ENCODE measurements around the gene DHX58. TPM values are rescaled to one million over a fixed set of nuclear protein-coding genes. Genes with fewer than 3 reads are reported as not detected.

DHX58 gene
- total and polyA plus RNA-seq, 10 of the 15 experiments (the other 5 are each of a cell fraction or from before 2014, with no cell fraction given) = 3.5 to 69.8 (median 16.4) TPM

- Histone ChIP-seq H3K36me3 (ENCODE audit: control insufficient read depth in 2 of 2, insufficient read depth in 2 of 2, low read length in 1 of 2) (no peaks in the 10 kb centered on the region), H3K4me1 (ENCODE audit: control insufficient read depth, insufficient read depth, low read length) (no peaks in the 10 kb centered on the region), H3K4me2 (ENCODE audit: control insufficient read depth, insufficient read depth) (no peak overlapping the region), H3K9ac (ENCODE audit: control insufficient read depth, insufficient read depth, low read length) (no peak overlapping the region), H3K79me2 (ENCODE audit: control insufficient read depth, insufficient read depth, low read length) (no peaks in the 10 kb centered on the region), H2AFZ (ENCODE audit: control insufficient read depth, low read depth, low read length) (no peak overlapping the region), H4K20me1 (ENCODE audit: control insufficient read depth, insufficient read depth) (no peaks in the 10 kb centered on the region), H3K9me3 (replicated peaks; ENCODE audit: control insufficient read depth, insufficient read depth, low read length) (no peaks in the 10 kb centered on the region), H3K27me3 (replicated peaks in 1 of 2; ENCODE audit: control insufficient read depth in 2 of 2, insufficient read depth in 2 of 2, low read length in 1 of 2) (no peaks in the 10 kb centered on the region; a peak in 2 of 4 replicates), H3K27ac (ENCODE audit: control insufficient read depth, insufficient read depth) (no peak overlapping the region), H3K4me3 (no peak overlapping the region)
- ChIA-PET RAD21 (ENCODE audit: unreplicated experiment) (no interaction called here), POLR2A (no interaction called here), SMC1A (ENCODE audit: uncharacterized antibody, unreplicated experiment) (no interaction called here), CTCF (interaction anchor here (0.8 to 1.8 kb wide), 6 partner anchors 10 to 142 kb away, joined by 3 to 10 read pairs (median 4); no protein-coding TSS in a partner anchor)
- ATAC-seq (no peak), FAIRE-seq (no peak), DNase-seq (ENCODE audit: low read depth, low spot score) (no peak)
- intact Hi-C loops (cut with micrococcal nuclease; ENCODE audit: unreplicated experiment) (no loop called here), in situ Hi-C loops (cut with MboI) (no loop called here)
- no TSS peak for BruUV-seq (replicated peaks)
- TF ChIP-seq NFIC (IDR thresholded peaks at IDR 0.05; ENCODE audit: low read depth, low read length) (no peak), SMAD1 (IDR thresholded peaks at IDR 0.05; ENCODE audit: low read depth, partially characterized antibody) (no peak), BACH1 (IDR thresholded peaks at IDR 0.05; ENCODE audit: borderline replicate concordance) (no peak), YY1 (IDR thresholded peaks at IDR 0.05; ENCODE audit: low read depth, low read length) (no peak), SRF (IDR thresholded peaks at IDR 0.05; ENCODE audit: low read depth in 2 of 2, low read length in 2 of 2) (no peak), PAX8 (IDR thresholded peaks at IDR 0.05) (no peak), HDAC6 (IDR thresholded peaks at IDR 0.05; ENCODE audit: unreplicated experiment) (no peak), EGR1 (IDR thresholded peaks at IDR 0.05; ENCODE audit: borderline replicate concordance in 1 of 2, low read depth in 2 of 2, low read length in 2 of 2) (no peak)
- WGBS (ENCODE audit: insufficient coverage, insufficient replicate concordance, low lambda C conversion rate, missing lambda C conversion rate) = 48% methylated on average over 8 of the region's 8 CpGs
Measured at GRCh38 chr17:42090964-42091790, 21.3 kb downstream of the DHX58 start.
